ENCODE data around the gene CEACAM3. TPM values are rescaled to one million over a fixed set of nuclear protein-coding genes. Genes with fewer than 3 reads are reported as not detected.
"Not testable (repeated sequence)": the region's sequence is repeated elsewhere in the genome, so short reads cannot be mapped to it uniquely, and the experiment has no call there.

The CEACAM3 gene
- total RNA-seq, 1 experiment from 2014 or later: not detected

GRCh38 chr19:41758846-41759245 lies 37.5 kb upstream of the CEACAM3 start:
- Histone ChIP-seq H3K36me3 (ENCODE audit: control insufficient read depth, insufficient read depth, low read length) (no peaks in the 10 kb centered on the region), H3K9me3 (no peaks in the 10 kb centered on the region), H3K4me3 (ENCODE audit: low read depth, low read length) (no peak overlapping the region), H3K4me1 (peaks cover 11% of the 10 kb centered on the region; the same call in 1 of the 2 replicates), H3K27me3 (replicated peaks; ENCODE audit: control insufficient read depth, insufficient read depth, low read length) (no peaks in the 10 kb centered on the region)
- no peaks in the 10 kb centered on the region for H3K27me3 Mint-ChIP-seq (ENCODE audit: insufficient read depth, unreplicated experiment)
- H3K4me3 Mint-ChIP-seq (ENCODE audit: unreplicated experiment): no peak overlapping the region
- CTCF ChIA-PET: no interaction called here
- H3K9me3 Mint-ChIP-seq (ENCODE audit: unreplicated experiment): no peaks in the 10 kb centered on the region
- BruUV-seq (replicated peaks): no TSS peak
- POLR2A ChIA-PET: no interaction called here
- peaks cover 14% of the 10 kb centered on the region for H3K4me1 Mint-ChIP-seq (ENCODE audit: low read depth, unreplicated experiment)
- H3K36me3 Mint-ChIP-seq (ENCODE audit: insufficient read depth, unreplicated experiment): peaks cover 5% of the 10 kb centered on the region
- intact Hi-C loops (cut with micrococcal nuclease; ENCODE audit: unreplicated experiment): no loop called here
- TF ChIP-seq CTCF (IDR thresholded peaks at IDR 0.05; ENCODE audit: insufficient read depth in 1 of 2, low read depth in 1 of 2, low read length in 1 of 2, severe bottlenecking in 1 of 2, unreplicated experiment in 1 of 2): no peak
- DNase-seq: no peak
- H3K27ac Mint-ChIP-seq (ENCODE audit: unreplicated experiment): no peak overlapping the region

- no peaks in the 10 kb centered on the region for H3K36me3 Mint-ChIP-seq (ENCODE audit: insufficient read depth, unreplicated experiment)
- H3K4me1 Mint-ChIP-seq (ENCODE audit: low read depth, unreplicated experiment): peaks cover under 1% of the 10 kb centered on the region
- no peak for TF ChIP-seq CTCF (IDR thresholded peaks at IDR 0.05; ENCODE audit: insufficient read depth in 1 of 2, low read depth in 1 of 2, low read length in 1 of 2, severe bottlenecking in 1 of 2, unreplicated experiment in 1 of 2)
- Histone ChIP-seq H3K4me3 (ENCODE audit: low read depth, low read length) (no peak overlapping the region), H3K9me3 (0 out of 2 replicates have a peak, but pooled peaks cover 2% of the 10 kb centered on the region), H3K27me3 (replicated peaks; ENCODE audit: control insufficient read depth, insufficient read depth, low read length) (no peaks in the 10 kb centered on the region; the same call in 1 of the 2 replicates), H3K36me3 (ENCODE audit: control insufficient read depth, insufficient read depth, low read length) (no peaks in the 10 kb centered on the region), H3K4me1 (peaks cover 7% of the 10 kb centered on the region)
- ChIA-PET POLR2A (no interaction called here), CTCF (no interaction called here)
- H3K4me3 Mint-ChIP-seq (ENCODE audit: unreplicated experiment): no peak overlapping the region
- no TSS peak for BruUV-seq (replicated peaks)
- no peak for DNase-seq
- intact Hi-C loops (cut with micrococcal nuclease; ENCODE audit: unreplicated experiment): no loop called here
- H3K27ac Mint-ChIP-seq (ENCODE audit: unreplicated experiment): no peak overlapping the region
- no peaks in the 10 kb centered on the region for H3K9me3 Mint-ChIP-seq (ENCODE audit: unreplicated experiment)
- no peaks in the 10 kb centered on the region for H3K27me3 Mint-ChIP-seq (ENCODE audit: insufficient read depth, unreplicated experiment)
These were observed 29.3 kb upstream of the CEACAM3 start for GRCh38 chr19:41767115-41767514.

- POLR2A ChIA-PET; H3K4me3 ChIP-seq (ENCODE audit: low read depth, low read length); H3K4me3 Mint-ChIP-seq (ENCODE audit: unreplicated experiment); H3K27me3 Mint-ChIP-seq (ENCODE audit: insufficient read depth, unreplicated experiment); H3K36me3 ChIP-seq (ENCODE audit: control insufficient read depth, insufficient read depth, low read length); H3K36me3 Mint-ChIP-seq (ENCODE audit: insufficient read depth, unreplicated experiment); H3K27ac Mint-ChIP-seq (ENCODE audit: unreplicated experiment); CTCF ChIA-PET; DNase-seq; BruUV-seq (replicated peaks); intact Hi-C loops (cut with micrococcal nuclease; ENCODE audit: unreplicated experiment); H3K9me3 ChIP-seq; H3K27me3 ChIP-seq (replicated peaks; ENCODE audit: control insufficient read depth, insufficient read depth, low read length); H3K9me3 Mint-ChIP-seq (ENCODE audit: unreplicated experiment): not testable (repeated sequence)
- H3K4me1 ChIP-seq: peaks cover 17% of the 10 kb centered on the region
- peaks cover 10% of the 10 kb centered on the region for H3K4me1 Mint-ChIP-seq (ENCODE audit: low read depth, unreplicated experiment)
These were observed 28.3 kb upstream of the CEACAM3 start for GRCh38 chr19:41768105-41768504.

GRCh38 chr19:41769608-41770007 lies 26.8 kb upstream of the CEACAM3 start:
- Histone ChIP-seq H3K36me3 (ENCODE audit: control insufficient read depth, insufficient read depth, low read length) (no peaks in the 10 kb centered on the region), H3K4me1 (peaks cover 29% of the 10 kb centered on the region), H3K27me3 (replicated peaks; ENCODE audit: control insufficient read depth, insufficient read depth, low read length) (no peaks in the 10 kb centered on the region; the same call in 1 of the 2 replicates), H3K4me3 (ENCODE audit: low read depth, low read length) (no peak overlapping the region), H3K9me3 (0 out of 2 replicates have a peak, but pooled peaks cover 2% of the 10 kb centered on the region)
- no TSS peak for BruUV-seq (replicated peaks)
- intact Hi-C loops (cut with micrococcal nuclease; ENCODE audit: unreplicated experiment): no loop called here
- ChIA-PET CTCF (interaction anchor here (0.7 kb wide), 1 partner anchor 18 kb away, joined by 8 read pairs; no protein-coding TSS in a partner anchor), POLR2A (no interaction called here)
- Mint-ChIP-seq H3K27ac (ENCODE audit: unreplicated experiment) (no peak overlapping the region), H3K9me3 (ENCODE audit: unreplicated experiment) (no peaks in the 10 kb centered on the region), H3K27me3 (ENCODE audit: insufficient read depth, unreplicated experiment) (no peaks in the 10 kb centered on the region), H3K4me3 (ENCODE audit: unreplicated experiment) (no peak overlapping the region), H3K36me3 (ENCODE audit: insufficient read depth, unreplicated experiment) (no peaks in the 10 kb centered on the region), H3K4me1 (ENCODE audit: low read depth, unreplicated experiment) (peaks cover 23% of the 10 kb centered on the region)
- TF ChIP-seq CTCF (IDR thresholded peaks at IDR 0.05; ENCODE audit: insufficient read depth in 1 of 2, low read depth in 1 of 2, low read length in 1 of 2, severe bottlenecking in 1 of 2, unreplicated experiment in 1 of 2): no peak
- no peak for DNase-seq

Data from Caco-2 (cell line).